Tibial nerve (tissue), 3 donors: Measurements from ENCODE around the gene ALK.

Experiments
- POLR2A ChIP-seq, 2 donors: fragments of 450-650 bp; IDR thresholded peaks; one replicate each; pipeline ENCODE4 v1.6.1; 2017; ENCODE audit warnings: antibody characterized with exemption in 2 of 2, mild to moderate bottlenecking in 2 of 2, moderate library complexity in 2 of 2
- TF ChIP-seq, protein P1 (sequence below), 5 experiments: fragments of 200-600 bp in 3 of 5; fragments of 450-650 bp in 2 of 5; sonication (generic) in 3 of 5; IDR thresholded peaks; one replicate each; pipeline ENCODE4 v1.5.1; 2016 to 2019; ENCODE audit warnings: antibody characterized with exemption in 5 of 5, mild to moderate bottlenecking in 3 of 5, moderate library complexity in 2 of 5

- TF ChIP-seq, protein P1, sequence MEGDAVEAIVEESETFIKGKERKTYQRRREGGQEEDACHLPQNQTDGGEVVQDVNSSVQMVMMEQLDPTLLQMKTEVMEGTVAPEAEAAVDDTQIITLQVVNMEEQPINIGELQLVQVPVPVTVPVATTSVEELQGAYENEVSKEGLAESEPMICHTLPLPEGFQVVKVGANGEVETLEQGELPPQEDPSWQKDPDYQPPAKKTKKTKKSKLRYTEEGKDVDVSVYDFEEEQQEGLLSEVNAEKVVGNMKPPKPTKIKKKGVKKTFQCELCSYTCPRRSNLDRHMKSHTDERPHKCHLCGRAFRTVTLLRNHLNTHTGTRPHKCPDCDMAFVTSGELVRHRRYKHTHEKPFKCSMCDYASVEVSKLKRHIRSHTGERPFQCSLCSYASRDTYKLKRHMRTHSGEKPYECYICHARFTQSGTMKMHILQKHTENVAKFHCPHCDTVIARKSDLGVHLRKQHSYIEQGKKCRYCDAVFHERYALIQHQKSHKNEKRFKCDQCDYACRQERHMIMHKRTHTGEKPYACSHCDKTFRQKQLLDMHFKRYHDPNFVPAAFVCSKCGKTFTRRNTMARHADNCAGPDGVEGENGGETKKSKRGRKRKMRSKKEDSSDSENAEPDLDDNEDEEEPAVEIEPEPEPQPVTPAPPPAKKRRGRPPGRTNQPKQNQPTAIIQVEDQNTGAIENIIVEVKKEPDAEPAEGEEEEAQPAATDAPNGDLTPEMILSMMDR (IDR thresholded peaks at IDR 0.05) = no peak
- TF ChIP-seq POLR2A (IDR thresholded peaks at IDR 0.05) = no peak
Observed at GRCh38 chr2:29949042-29949441, 27.7 kb upstream of the ALK start.
